Muscle layer of duodenum (tissue), 2 donors: ENCODE data around the gene PLEKHA7.
"Not testable (repeated sequence)": the region's sequence is repeated elsewhere in the genome, so short reads cannot be mapped to it uniquely, and the experiment has no call there.

Experiments
- H3K27ac ChIP-seq: one replicate; pipeline ENCODE4 v1.7.0; 2013; ENCODE audit warnings: mild to moderate bottlenecking, low read length
- H3K27me3 ChIP-seq: one replicate; pipeline ENCODE4 v1.7.0; 2013; ENCODE audit warnings: low read depth, mild to moderate bottlenecking, control low read depth, low read length
- H3K36me3 ChIP-seq, 2 donors: one replicate each; pipeline ENCODE4 v1.7.0; 2013; ENCODE audit warnings: low read length in 2 of 2, control low read depth in 1 of 2, mild to moderate bottlenecking in 1 of 2; ENCODE audit not compliant: insufficient read depth in 2 of 2, control insufficient read depth in 1 of 2
- H3K4me1 ChIP-seq, 2 donors: one replicate each; pipeline ENCODE4 v1.7.0; 2013; ENCODE audit warnings: low read length in 2 of 2, mild to moderate bottlenecking in 2 of 2, control low read depth in 1 of 2, moderate library complexity in 1 of 2; ENCODE audit not compliant: insufficient read depth in 2 of 2, control insufficient read depth in 1 of 2
- H3K4me3 ChIP-seq, 2 donors: one replicate each; pipeline ENCODE4 v1.7.0; 2013; ENCODE audit warnings: low read length in 2 of 2, low read depth in 1 of 2, mild to moderate bottlenecking in 1 of 2
- H3K9me3 ChIP-seq, 2 donors: one replicate each; pipeline ENCODE4 v1.7.0; 2013; ENCODE audit warnings: low read length in 2 of 2, control low read depth in 1 of 2, mild to moderate bottlenecking in 1 of 2; ENCODE audit not compliant: control insufficient read depth in 1 of 2
- donor health status: healthy.

The PLEKHA7 gene

DNA sequence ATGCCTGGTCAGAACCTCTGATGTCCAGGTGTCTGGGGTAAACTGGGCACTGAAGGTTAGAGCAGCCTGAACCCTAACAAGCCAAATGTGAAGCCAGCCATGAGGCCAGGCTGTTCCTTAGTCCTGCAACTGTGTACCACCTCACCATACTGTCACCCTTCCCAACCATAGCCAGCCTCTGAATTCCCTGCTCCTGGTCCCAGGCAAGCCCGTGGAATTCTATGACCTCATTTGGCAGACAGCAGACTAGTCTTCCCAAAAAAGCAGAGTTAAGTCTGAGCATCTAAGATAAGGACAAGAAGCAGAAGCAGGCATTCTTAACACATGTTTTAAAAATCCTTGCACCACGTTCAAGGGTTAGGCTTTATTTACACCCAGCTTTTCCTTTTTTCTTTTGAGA is 140.9 kb downstream of the PLEKHA7 start:
- Histone ChIP-seq H3K4me3 (no peak overlapping the region), H3K36me3 (no peaks in the 10 kb centered on the region), H3K27ac (no peak overlapping the region), H3K9me3 (no peaks in the 10 kb centered on the region), H3K27me3 (no peaks in the 10 kb centered on the region), H3K4me1 (peaks cover 0 to 4% of the 10 kb centered on the region in 2 donors)

DNA sequence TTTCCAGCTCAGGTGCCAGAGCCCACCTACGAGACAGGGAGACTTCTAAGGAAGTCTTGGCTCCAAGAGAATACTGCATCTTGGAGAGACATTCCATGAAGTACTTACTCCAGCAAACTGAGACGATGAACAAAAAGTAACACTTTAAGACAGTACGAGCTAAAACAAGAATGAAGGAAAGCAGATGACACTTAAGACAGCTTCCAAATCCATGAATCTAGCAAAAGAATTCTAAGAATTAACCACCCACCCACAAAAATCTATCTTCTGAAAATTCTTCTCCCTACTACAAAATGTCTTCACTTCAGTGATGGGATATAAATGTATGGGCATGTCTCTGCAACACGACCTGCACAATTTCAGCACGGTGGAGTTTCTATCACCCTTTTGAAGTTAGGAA is 142.8 kb downstream of the PLEKHA7 start:
- H3K4me3 ChIP-seq = no peak overlapping the region
- H3K27me3 ChIP-seq = no peaks in the 10 kb centered on the region
- H3K36me3 ChIP-seq = no peaks in the 10 kb centered on the region
- no peak overlapping the region for H3K27ac ChIP-seq
- peaks cover 0 to 4% of the 10 kb centered on the region in 2 donors for H3K4me1 ChIP-seq
- H3K9me3 ChIP-seq = no peaks in the 10 kb centered on the region

DNA sequence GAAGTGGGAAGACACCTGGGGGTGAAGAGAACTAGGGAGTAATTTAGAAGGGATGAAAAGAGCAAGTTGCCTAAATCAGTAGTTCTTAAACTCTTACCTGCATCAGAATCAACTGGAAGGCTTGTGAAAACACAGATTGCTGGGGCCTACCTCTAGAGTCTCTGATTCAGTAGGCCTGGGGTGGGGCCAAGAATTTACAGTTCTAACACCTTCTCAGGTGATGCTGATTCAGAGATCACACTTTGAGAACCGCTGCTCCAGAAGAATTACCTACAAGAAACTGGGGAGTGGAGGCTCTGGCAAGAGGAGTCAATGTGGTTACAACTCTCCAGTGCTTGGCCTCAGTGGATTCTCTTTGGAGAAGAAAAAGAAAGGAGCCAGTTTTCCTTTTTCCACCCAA is 147.1 kb downstream of the PLEKHA7 start:
- no peaks in the 10 kb centered on the region for H3K36me3 ChIP-seq
- H3K27ac ChIP-seq = no peak overlapping the region
- H3K9me3 ChIP-seq = no peaks in the 10 kb centered on the region
- peaks cover 0 to 15% of the 10 kb centered on the region in 2 donors for H3K4me1 ChIP-seq
- H3K27me3 ChIP-seq = no peaks in the 10 kb centered on the region
- H3K4me3 ChIP-seq = no peak overlapping the region

DNA sequence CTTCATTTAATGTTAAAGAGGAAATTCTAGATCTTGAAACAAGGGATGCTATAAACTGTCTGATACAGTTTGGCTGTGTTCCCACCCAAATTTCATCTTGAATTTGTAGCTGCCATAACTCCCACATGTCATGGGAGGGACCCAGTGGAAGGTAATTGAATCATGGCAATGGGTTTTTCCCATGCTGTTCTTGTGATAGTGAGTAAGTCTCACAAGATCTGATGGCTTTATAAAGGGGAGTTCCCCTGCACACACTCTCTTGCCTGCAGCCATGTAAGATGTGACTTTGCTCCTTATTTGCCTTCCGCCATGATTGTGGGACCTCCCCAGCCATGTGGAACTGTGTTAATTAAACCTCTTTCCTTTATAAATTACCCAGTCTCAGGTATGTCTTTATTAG is 149.8 kb downstream of the PLEKHA7 start:
- H3K4me1 ChIP-seq = peaks cover 0 to 15% of the 10 kb centered on the region in 2 donors
- not testable (repeated sequence) for H3K36me3 ChIP-seq, H3K4me3 ChIP-seq, H3K9me3 ChIP-seq, H3K27ac ChIP-seq, H3K27me3 ChIP-seq

DNA sequence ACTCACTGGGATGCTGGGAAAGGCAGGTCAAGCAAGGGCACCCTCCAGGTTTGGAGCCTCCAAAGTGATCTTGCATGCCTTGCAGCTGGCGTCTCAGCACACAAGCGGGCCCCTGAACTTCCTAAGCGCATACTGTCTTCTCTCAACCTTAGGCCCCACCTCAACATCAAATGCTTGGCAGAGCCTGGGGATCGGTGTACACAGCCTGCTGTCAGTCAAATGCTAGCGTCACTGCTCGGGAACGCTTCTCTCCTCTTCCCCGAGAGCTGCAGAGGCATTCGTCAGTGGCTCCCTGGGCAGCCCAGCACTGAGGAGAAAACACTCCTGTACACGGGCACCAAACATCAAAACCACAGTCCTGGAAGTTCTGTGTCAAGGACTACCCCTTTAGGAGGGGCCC is 150.8 kb downstream of the PLEKHA7 start:
- Histone ChIP-seq H3K4me3 (no peak overlapping the region), H3K27me3 (no peaks in the 10 kb centered on the region), H3K9me3 (no peaks in the 10 kb centered on the region), H3K27ac (no peak overlapping the region), H3K4me1 (peaks cover 0 to 15% of the 10 kb centered on the region in 2 donors), H3K36me3 (no peaks in the 10 kb centered on the region)

DNA sequence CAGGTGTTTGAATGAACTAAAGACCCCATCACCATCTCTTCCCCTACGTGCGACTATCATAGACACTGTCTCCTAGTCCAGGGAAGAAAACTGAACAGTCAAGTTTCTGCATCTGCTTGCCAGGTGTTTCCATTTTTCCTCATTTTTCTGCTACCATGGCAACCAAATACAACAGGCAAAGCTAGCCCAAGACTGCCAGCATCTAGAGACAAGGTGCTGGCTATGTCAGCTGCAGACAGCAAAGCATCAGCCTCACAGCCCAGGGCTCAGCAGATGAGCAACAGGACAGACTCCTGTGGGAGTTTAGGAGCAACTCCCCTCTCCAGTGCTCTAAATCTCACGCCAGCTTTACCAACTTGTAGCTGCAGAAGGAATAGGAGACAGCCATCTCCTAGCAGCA is 151.5 kb downstream of the PLEKHA7 start:
- H3K9me3 ChIP-seq = no peaks in the 10 kb centered on the region
- H3K36me3 ChIP-seq = no peaks in the 10 kb centered on the region
- H3K4me3 ChIP-seq = no peak overlapping the region
- no peaks in the 10 kb centered on the region for H3K27me3 ChIP-seq
- H3K27ac ChIP-seq = no peak overlapping the region
- peaks cover 0 to 15% of the 10 kb centered on the region in 2 donors for H3K4me1 ChIP-seq

DNA sequence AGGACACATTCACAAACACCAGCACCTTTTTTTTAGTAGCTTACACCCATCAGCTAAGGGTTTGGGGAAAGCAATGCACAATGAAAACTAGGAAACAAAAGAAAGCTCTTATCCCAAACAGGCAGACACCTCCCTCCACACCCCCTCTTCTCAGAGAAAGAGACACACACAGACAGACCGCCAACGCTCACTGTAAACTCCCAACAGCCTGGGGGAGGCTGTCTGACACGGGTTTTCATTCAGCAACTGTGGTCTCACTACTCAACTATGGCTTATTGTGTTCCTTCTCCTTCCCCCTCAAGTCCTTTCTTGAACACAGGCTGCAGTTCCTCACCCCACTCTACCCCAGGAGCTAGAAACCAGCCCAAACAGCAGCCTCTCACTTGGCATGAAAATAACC is 152.4 kb downstream of the PLEKHA7 start:
- H3K27me3 ChIP-seq = no peaks in the 10 kb centered on the region
- H3K4me1 ChIP-seq = peaks cover 0 to 15% of the 10 kb centered on the region in 2 donors
- H3K9me3 ChIP-seq = no peaks in the 10 kb centered on the region
- H3K36me3 ChIP-seq = no peaks in the 10 kb centered on the region
- no peak overlapping the region for H3K27ac ChIP-seq
- no peak overlapping the region for H3K4me3 ChIP-seq

DNA sequence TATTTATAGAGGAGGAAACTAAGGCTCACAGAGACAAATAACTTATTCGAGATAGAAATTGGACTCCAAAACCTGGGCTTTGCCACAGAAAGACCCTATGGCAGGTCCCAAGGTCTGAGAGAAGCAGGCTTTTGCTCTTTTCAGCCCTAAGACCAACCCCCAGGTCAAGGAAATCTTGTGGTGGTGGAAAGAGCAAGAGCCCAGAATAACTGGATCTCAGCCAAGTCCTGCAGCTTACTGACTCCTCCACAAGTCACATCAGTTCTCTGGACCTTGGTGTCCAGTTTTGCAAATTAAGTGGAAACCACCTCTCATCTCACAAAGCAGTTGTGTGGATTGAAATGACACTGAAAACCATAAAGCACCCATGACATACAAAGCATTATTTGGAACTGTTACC is 153.6 kb downstream of the PLEKHA7 start:
- Histone ChIP-seq H3K27ac (no peak overlapping the region), H3K27me3 (no peaks in the 10 kb centered on the region), H3K36me3 (no peaks in the 10 kb centered on the region), H3K9me3 (no peaks in the 10 kb centered on the region), H3K4me1 (peaks cover 0 to 15% of the 10 kb centered on the region in 2 donors), H3K4me3 (no peak overlapping the region)

DNA sequence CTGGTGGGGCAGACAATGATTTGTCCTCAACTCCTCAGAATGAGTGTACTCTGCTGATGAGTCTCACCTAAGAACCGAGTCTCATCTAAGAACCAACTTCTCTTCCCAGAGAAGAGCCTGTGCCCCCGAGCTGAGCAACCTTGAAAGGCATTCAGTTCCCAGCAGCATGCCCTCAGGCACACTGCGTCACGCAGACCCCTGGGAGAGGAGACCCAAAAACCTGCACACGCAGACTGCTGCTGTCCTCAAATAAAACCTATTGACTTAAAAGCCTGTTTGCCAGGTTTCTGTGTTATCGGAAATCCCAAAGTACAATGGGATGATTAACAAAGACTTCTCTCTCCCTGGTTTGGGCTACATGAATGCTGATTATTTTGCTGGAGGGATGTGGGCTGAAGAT is 154.6 kb downstream of the PLEKHA7 start:
- Histone ChIP-seq H3K36me3 (peaks cover 0 to under 1% of the 10 kb centered on the region in 2 donors), H3K27me3 (no peaks in the 10 kb centered on the region), H3K27ac (no peak overlapping the region), H3K4me3 (no peak overlapping the region), H3K4me1 (peaks cover 0 to 15% of the 10 kb centered on the region in 2 donors), H3K9me3 (no peaks in the 10 kb centered on the region)

DNA sequence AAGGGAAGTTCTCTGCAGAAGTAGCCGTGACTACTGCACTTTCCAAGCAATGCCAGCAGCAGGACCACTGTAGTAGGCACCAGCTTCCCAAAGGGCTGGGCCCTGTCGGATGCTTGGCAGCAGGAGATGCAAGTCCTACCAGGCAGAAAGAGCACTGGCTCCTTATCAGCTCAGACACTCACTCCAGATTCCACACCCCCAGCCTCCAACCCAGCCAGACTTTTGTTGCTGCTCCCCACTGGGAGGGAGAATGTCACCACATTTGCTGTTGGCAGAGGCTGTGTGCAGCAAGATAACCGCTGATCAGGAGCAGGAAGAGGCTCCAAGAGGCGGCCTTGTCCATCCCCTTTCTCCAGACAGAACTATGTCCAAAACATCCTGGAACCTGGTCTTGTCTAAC is 157.0 kb downstream of the PLEKHA7 start:
- peaks cover 0 to 8% of the 10 kb centered on the region in 2 donors for H3K36me3 ChIP-seq
- H3K4me1 ChIP-seq = no peaks in the 10 kb centered on the region
- H3K27ac ChIP-seq = no peak overlapping the region
- no peak overlapping the region for H3K4me3 ChIP-seq
- H3K27me3 ChIP-seq = no peaks in the 10 kb centered on the region
- no peaks in the 10 kb centered on the region for H3K9me3 ChIP-seq

DNA sequence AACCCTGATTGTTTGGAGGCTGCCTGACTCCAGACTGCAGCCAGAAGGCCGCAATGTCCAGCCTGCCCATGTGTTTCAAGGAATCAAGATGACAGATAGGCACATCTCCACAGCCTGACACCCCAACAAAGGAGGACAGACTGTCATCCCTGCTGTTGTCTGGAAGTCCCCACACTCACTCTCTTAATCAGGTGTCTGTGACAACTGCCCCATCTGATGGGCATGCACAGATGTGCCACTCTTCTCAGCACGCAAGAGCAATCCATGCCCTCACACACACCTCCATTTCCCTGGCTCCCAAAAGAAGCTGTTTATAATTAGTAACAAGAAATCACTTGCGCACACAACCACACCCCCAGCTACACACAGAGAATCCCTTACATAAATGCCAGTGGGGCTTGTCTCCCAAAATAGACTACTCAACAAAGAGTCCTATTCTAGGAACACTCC is 158.2 kb downstream of the PLEKHA7 start:
- Histone ChIP-seq H3K36me3 (peaks cover 1 to 8% of the 10 kb centered on the region in 2 donors), H3K9me3 (no peaks in the 10 kb centered on the region), H3K27ac (no peak overlapping the region), H3K4me1 (no peaks in the 10 kb centered on the region), H3K4me3 (no peak overlapping the region), H3K27me3 (no peaks in the 10 kb centered on the region)

DNA sequence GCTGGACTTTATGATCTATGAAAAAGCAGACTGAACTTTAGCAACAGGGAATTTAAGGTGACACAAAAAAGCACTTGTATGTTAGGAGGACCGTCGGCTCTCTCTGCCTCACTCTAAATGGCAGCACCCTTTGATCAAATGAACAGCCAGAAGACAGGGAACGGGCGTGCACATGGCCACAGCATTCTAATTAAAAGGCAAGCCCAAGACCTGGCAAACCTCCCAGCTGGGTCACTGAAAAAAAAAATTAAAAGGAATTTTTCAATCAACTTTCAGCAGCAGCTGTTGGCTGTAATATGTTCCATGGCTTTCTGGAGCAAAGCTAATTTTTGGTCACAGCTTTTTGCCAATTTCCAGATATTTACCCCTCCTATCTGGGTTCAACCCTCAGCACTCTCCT is 159.2 kb downstream of the PLEKHA7 start:
- H3K27ac ChIP-seq = no peak overlapping the region
- no peaks in the 10 kb centered on the region for H3K27me3 ChIP-seq
- H3K4me3 ChIP-seq = no peak overlapping the region
- H3K4me1 ChIP-seq = no peaks in the 10 kb centered on the region
- H3K36me3 ChIP-seq = peaks cover 9 to 12% of the 10 kb centered on the region in 2 donors
- H3K9me3 ChIP-seq = no peaks in the 10 kb centered on the region
